ENCODE measurements around the gene VKORC1.
A peak's percentile ranks its signal among the peaks of the same experiment; 100 is the strongest.
"Not testable (repeated sequence)": the region's sequence is repeated elsewhere in the genome, so short reads cannot be mapped to it uniquely, and the experiment has no call there.

Gene VKORC1

DNA sequence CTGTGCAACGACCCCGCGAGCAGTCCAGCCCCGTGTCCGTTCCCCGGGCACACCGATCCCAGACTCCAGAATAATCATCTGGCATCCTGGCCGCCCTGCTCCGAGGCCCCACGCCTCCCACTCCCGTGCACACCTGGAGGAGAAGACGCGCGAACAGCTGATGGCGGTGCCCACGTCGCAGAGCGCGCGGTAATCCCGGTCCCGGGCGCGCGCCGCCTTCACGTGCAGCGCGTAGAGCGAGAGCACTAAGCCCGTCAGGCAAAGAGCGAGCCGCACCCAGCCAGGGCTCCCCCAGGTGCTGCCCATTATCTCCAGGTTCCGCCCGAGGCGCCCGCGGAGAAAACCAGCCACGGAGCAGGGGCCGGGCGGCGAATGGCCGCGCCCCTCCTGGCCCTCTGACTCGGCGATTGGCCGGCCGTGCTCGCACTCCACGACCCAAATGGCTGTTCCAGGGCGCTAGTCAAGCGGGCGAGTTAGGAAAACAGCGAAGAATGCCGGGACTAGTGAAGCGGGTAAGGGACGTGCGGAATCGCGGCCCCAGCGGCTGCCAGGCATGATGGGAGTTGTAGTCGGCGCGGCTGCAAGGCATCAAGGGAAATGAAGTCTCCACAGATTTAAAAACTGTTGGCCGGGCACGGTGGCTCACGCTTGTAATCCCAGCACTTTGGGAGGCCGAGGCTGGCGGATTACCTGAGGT, at the start of gene VKORC1:
Gene VKORC1 (minus strand): TSS at position 374 of the 697 bp plus-strand sequence. CDS start 68 bp downstream, at position 306.
- DNase-seq = peak; percentile 87

DNA sequence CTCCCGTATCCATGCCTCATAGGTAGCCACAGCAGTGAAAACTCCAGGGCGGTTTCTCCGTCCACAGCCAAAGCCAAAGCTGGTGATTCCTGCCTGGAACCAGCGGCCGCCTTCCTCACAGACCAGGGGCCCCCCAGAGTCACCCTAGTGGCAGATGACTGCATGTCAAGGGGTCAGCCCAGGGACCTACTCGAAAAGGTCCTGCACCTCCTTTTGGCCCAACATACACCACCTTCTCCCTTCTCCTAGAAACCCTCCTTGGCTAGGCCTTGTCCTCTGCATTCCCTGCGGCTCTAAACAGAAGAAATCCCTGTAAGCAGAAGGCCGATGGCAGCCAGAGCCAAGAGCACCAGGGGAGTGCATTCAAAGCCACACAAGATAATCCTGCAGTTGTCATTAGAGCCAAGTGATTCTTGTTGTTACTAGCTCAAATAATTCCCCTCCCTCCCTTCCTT, 49.1 kb upstream of the VKORC1 start:
- DNase-seq = no peak

DNA sequence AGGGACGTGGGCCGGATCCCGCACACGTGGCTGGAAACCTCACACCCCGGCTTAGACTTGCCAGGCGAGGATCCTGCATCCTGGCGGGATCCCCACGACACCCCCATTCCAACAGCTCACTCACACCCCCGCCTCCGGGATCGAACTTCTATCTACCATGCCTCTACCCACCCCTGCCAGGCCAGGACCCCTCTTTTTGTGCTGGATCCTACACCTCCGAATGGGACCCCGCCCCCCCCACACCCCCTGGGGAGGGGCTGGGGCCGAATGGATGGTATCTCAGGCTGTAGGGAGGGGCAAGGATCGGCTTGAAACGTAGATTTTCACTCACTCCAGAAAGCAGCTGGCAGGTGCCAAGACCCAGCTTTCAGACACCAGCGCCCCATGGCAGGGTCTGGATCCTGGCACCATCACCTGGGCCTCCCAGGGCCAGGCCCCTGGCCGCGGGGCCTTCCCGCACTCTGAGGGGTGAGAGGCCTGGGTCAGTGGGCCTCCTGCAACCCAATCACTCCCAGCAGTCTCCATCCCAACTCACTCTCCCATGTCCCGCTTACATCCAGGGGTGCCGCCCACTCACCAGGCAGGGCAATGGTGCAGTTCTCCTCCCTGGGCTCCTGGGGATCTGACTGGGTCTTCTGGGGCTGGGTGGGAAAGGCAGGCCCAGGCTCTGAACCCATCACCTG, 48.6 kb upstream of the VKORC1 start:
- no peak for DNase-seq

DNA sequence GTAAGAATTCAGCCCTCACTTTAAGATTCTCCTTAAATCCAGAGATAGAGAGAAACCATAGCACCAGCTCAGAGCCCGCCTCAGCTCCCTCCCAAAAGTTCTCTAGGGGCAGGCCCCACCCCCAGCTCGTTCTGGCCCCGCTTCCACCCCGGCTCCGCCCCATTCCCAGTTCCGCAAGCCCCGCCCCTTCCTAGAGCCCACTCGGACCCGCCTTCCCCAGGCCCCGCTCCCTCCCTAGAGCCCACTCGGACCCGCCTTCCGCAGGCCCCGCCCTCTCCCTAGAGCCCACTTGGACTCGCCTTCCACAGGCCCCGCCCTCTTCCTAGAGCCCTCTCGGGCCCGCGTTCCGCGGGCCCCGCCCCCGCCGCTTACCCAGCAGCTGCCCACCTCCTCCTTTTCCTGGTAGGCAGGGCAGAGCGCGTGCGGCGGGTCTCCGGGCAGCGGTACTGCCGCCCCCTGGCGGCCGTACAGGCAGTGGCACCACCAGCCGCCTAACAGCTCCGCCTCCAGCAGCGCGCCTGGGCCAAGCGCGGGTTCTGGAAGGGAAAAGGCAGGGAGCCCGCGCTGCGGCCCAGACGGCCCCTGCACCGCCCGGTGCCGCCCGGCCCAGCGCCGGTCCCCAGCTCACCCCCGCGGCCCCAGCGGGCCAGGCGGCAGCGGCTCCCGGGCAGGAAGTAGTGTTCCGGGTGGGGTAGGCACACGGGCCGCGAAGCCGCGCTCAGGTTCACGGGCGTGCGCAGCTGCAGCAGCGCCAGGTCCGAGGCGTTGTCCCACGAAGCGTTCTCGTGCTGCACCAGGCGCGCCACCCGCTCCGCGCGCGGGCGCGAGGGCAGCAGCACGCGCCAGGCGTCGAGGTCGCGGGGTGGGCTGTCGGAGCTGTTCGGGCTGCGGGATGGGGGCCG, 47.8 kb upstream of the VKORC1 start:
- DNase-seq = peak; percentile 99

DNA sequence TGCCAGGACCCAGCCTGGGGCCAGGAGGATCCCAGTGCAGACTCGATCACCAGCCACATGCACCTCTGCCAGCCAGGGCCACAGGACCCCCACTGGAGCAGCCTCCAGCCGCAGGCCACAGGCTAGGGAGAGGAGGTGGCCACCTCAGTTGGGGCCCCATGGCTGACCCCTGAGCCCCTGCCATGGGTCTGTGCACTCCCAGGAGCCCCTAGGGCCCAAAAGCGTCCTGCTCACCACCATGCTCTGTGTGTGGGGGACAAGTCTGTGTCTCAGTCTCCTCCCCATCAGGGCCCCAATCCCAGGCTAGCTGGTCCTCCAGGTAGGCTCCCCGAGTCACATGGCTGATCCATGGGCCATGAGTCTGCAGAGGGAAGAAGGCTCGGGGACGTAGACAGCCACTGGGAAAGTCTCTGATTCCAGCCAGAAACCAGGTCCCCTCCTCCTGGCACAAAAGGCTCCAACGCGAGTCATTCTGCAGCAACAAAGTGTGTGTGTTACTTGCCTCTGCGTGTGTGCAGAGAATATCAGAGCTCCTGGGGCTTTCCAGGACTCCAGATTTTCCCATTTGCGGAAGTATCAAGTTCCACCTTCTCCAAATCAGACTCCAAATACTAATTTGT, 47.0 kb upstream of the VKORC1 start:
- no peak for DNase-seq

DNA sequence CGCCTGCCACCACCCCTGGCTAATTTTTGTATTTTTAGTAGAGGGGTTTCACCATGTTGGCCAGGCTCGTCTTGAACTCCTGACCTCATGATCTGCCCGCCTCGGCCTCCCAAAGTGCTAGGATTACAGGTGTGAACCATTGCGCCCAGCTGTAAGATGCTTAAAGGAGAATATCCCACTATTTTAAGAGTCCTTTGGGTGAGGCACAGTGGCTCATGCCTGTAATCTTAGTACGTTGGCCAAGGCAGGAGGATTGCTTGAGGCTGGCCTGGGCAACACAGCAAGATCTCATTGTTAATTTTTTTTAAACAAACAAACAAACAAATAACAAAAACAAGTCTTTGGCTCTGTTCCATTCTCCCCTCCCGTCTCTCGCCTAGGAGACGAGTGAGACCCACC, 46.5 kb upstream of the VKORC1 start:
- not testable (repeated sequence) for DNase-seq

DNA sequence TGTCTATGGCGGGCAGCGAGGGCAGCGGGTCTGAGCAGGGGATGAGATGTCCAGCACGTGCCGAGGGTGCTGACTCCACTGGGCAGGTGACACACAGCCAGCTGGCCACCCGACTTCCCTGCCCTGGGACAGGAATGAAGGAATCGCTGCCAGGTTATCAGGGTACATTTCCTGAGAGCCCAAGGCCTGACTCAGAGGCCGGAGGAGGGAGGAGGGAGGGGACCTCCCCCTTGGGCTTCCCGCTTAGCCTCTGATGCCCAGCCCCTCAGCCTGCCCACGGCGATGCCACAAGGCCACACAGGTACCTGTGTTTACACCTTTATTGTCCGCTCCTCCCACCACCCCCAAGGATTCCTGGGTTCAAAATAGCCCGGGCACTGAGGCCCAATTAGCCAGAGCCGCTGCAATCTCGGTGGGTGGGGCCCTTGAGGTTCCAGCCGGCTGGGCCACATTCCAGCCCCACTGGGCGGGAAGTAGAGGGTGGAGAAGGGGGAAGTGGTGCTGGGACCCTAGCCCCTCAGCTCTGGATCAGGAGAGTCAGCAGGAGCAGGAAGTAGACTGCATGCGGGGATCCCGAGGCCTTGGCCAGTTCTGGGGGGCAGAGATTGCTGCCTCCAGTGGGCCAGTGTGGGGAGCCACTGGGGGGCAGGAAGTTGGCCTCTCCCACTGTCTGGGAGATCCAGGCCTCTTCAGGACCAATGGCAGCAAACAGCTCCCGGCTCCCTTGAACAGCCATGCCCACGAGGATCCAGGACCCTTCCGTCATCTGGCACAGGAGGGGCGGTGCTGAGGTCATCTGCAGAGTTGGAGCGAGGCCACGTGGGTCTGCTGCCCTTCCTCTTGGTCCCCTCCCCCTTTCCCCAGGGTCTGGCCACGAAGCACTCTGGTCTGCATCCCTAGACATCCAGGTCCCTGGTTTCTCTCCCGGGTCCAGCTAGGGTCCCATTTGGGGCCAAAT, 44.3 kb upstream of the VKORC1 start:
- no peak for DNase-seq

DNA sequence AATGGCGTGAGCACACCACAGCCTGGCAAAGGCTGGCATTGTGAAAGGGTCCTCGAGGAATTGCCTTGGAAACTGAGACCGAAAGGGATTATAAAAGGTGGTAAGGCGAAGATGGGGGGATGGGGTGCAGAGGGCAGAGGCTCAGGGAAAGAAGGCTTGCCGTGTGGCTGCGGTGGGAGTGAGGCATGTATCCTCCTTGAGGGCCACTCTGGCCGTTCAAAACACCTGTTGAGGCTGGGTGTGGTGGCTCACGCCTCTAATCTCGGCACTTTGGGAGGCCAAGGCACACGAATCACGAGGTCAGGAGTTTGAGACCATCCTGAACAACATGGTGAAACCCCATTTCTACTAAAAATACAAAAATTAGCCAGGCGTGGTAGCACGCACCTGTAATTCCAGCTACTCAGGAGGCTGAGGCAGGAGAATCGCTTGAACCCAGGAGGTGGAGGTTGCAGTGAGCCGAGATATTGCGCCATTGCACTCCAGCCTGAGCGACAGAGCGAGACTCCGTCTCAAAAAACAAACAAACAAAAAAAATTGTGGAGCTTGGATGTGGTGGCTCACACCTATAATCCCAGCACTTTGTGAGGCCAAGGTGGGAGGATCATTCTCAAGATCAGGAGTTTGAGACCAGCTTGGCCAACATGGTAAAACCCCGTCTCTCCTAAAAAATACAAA, 42.4 kb upstream of the VKORC1 start:
- not testable (repeated sequence) for DNase-seq

DNA sequence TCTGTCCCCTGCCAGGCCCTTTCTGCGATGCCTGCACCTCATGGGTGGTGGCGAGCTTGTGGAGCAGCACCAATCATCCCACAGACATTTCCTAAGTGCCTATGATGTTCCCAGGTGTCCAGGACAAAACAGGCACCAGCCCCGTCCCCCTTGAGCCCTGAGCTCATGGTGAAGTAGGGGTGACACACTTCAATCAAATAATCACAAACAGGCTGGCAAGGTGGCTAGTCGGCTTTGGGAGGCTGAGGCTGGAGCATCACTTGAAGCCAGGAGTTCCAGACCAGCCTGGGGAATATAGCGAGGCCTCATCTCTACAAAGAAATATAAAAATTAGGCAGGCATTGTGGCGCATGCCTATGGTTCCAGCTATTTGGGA, 41.7 kb upstream of the VKORC1 start:
- DNase-seq = no peak

DNA sequence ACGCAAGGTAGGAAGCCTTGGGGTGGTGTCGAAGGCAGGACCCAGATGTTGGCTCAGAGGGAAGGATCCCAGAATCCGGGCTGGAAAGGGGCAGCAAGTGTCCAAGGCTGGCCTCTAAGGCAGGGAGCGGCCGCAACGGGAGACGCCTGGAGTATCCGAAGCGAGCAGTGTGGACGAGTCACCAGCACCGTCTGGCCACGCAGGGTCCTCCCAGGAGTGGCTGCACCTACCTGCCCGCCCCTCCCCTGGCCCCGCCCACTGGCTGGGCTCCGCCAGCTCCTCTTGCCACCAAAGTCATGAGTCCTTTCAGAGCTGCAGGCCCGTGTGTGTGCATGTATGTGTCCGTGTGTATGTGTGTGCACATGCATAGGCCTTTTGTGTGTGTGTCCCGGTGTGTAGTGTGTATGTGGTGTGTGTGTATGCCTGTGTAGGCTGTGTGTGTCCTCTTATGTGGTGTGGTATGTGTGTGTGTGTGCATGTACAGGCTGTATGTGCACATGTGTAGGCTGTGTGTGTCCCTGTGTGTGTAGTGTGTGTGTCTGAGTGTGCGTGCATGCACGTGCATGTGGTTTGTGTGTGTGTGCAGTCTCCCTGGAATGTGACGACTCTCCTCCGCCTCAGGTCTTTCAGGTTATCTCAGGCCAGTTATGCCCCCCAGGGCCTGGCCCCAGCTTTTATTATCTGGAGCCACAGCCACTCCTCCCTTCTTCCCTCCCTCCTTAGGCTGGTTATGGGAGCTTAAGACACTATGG, 41.1 kb upstream of the VKORC1 start, which contains the start of gene PRSS8:
Gene PRSS8 (minus strand): TSS at position 193 of the 752 bp plus-strand sequence. CDS start 229 bp downstream, outside the sequence.
- DNase-seq = no peak

DNA sequence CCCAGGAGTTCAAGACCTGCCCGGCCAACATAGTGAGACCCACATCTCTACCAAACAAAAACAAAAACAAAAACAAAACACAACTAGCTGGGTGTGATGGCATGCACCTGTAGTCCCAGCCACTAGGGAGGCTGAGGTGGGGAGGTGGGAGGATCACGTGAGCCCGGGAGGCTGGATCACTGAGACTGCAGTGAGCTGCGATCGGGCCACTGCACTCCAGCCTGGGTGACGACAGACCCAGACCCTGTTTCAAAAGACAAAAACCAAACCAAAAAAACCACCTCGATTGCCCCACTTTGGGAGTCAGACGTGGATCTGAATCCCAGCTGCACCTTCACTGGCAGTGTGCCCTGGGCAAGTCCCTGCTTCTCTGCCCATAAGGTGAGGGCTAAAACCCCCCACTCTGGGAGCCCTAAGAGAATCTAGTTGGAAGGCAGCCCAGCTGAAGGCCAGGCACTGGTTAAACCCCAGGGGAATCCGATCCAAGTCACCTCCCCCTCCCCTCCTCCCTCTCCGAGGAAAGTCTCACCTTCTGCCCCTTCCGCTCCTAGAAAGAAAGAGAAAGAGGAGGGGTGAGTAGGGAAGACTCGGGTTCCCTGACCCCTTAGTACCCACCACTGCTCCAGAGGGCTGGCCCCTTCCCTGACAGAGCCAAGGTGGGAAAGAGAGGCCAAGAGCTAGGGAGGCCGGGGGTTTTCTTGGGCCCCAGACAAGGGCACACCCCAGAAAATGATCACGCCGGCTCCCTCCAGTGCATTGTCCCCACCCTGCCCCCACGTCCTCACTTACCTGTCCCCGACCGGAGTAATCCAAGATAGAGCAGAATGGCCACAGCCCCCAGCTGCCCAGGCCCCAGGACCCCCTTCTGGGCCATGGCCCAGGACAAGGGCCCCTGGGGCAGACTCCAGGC, 40.3 kb upstream of the VKORC1 start:
- DNase-seq = no peak

DNA sequence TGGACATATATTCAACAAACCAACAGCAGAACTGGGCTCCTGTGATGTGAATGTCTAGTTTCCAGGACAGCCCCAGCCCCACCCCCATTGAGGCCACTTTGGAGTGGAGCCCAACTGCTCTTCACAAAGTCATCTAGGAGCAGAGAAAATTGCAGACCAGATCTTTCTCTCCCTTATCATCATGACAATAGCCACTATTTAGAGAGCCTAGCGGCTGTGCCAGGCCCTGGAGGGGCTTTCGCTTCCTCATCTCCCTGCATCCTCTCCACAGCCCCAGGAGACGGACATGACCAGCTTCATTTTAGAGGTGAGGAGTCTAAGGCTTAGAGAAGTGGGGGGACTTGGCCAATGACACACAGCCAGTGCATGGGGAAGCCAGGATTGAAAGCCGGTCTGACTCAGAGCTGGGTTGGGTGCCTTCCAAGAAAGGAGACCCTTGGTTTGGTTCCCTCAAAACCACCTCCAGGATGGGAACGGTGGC, 39.5 kb upstream of the VKORC1 start:
- peak; percentile 52 for DNase-seq

DNA sequence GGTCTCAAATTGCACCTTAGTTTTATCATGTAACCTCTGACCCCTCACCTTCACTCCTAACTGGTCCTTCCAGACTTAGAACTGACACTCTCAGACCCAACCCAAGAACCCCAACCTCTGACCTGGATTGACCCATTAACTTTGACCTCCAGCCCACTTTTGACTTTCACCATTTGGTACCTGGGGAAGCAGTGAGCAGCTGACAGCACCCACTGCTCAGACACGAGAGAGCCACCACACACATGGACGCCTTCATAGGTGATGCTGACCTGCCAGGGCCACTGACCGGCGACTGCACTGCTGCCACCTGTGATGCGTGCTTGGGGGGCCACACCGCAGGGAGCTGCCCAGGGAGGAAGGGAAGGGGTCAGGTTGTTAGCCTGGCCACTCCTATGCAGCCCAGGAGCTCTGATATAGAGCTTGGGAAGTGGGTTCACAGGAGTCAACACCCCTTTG, 38.5 kb upstream of the VKORC1 start:
- DNase-seq = no peak

DNA sequence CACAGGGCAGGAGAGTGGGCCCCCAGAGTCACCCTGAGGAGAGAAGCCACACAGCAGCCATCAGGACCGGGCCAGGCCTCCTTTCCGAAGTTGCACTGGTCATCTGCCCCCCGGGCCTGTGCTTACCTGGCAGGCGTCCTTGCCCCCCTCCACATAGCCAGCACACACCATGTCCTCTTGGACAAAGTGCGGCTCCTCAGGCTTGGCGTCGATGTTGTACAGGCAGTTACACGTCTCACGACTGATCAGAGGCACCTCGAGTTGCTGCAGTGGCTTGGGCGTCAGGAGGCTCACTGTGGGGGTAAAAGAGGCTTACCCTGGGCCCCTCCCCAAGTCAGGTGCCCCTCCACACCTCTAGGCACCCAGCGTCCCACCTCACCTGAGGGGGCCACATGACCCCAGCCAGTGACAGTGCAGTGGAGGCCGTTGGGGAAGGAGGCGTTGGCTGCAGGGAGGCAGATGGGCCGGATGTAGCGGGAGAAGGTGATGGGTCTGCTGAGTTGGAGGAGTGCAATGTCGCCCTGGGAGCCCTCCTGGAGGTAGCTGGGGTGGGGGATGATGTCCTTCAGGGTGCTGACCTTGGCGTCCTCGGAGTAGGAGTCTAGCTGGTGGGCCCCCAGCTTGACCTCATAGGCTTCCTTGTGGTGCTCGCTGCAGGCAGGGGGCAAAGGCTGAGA, 37.8 kb upstream of the VKORC1 start:
- no peak for DNase-seq

DNA sequence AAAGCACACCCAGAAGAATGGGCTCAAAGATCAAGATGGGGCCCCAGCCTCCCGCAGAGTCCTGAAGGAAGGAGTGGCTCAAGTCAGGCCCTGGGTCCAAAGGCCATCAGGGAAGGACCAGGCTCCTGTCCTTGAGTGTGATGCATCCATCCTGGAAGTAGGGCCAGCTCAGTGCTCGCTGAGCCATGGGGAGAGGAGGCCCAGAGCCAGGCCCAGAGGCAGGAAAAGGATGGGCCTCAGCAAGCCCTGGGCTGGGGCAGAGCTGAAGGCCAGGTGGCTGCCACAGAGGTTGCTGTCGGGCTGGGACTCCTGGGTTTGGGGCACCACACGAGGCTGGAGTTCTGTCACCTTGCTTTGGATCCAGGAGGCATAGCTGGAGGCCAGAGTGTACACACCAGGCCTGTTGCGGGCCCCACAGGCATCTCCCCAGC, 37.3 kb upstream of the VKORC1 start:
- no peak for DNase-seq

DNA sequence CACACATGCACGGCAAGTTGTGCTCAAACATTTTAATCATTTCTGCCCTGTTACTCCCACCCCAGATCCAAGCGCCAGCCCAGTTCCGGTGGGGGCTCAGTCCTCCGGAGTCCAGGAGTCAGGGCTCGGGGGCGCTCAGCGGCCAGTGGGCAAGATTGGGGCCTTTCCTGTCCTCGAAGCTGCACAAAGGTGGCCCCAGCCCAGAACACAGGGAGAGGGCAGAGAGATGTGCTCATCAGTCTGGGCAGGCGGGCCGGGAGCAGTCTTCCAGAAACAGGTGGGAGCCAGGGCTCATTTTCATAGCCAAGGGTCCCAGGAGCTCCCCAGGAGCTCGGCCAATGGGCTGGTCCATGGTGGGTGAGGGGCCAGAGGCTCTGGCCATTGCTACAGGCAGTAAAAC, 36.8 kb upstream of the VKORC1 start:
- DNase-seq = no peak

DNA sequence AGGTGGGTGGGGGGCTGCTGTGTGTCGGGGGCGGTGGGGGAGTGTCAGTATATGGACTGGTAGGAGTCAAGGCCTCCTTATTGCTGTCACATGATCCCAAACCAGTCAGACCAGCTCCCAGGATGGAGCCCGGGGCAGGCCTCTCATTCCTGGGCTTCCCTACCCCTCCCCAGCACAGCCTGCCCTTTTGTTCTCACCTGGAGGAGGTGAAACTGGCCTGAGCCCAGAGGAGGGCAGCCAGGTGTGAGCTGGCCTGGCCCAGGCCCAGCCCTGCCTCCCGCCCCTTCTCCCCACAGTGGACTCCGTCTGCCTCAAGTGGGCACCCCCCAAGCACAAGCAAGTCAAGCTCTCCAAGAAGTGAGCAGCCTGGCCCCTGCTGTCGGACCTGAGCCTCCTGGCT, 36.3 kb upstream of the VKORC1 start:
- no peak for DNase-seq

DNA sequence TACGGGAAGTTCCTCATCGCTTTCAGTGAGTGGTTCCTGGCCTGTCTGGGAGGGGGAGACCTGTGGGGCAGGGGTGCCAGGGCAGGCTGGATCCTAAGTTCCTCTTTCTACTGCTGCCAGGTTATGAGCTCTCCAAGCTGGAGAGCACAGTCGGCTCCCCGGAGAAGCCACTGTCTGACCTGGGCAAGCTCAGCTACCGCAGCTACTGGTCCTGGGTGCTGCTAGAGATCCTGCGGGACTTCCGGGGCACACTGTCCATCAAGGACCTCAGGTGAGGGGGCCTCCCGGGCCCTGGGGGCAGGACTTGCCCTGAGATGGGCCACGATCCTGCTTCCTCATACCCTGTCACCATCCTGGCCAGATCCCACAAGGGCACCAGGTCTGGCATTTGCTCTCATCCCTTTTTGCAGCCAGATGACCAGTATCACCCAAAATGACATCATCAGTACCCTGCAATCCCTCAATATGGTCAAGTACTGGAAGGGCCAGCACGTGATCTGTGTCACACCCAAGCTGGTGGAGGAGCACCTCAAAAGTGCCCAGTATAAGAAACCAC, 35.8 kb upstream of the VKORC1 start:
- peak; percentile 45 for DNase-seq
